GM18526 (cell line): Measurements from ENCODE around the gene HOXA6.

Experiments used
- POLR2A ChIP-seq: IDR thresholded peaks from 3 replicates; pipeline ENCODE4 v1.6.1; 2011; ENCODE audit not compliant: insufficient read length; ENCODE audit errors: extremely low read depth

HOXA6 gene

GRCh38 chr7:27147199-27148030 is at the start of gene HOXA6:
Gene HOXA6 (minus strand): TSS chr7:27147774. CDS start chr7:27147749, 25 bp downstream.
- no peak for TF ChIP-seq POLR2A

GRCh38 chr7:27196287-27196767 is 48.8 kb upstream of the HOXA6 start:
- TF ChIP-seq POLR2A: no peak

GRCh38 chr7:27194686-27195379 is 47.3 kb upstream of the HOXA6 start:
- TF ChIP-seq POLR2A: no peak

GRCh38 chr7:27194002-27194352 is 46.4 kb upstream of the HOXA6 start:
- TF ChIP-seq POLR2A: no peak

GRCh38 chr7:27193335-27194001 is 45.9 kb upstream of the HOXA6 start:
- TF ChIP-seq POLR2A: no peak

- TF ChIP-seq POLR2A: no peak
Measured at GRCh38 chr7:27192546-27193334, 45.2 kb upstream of the HOXA6 start.

- TF ChIP-seq POLR2A: no peak
Measured at GRCh38 chr7:27191833-27192545, 44.4 kb upstream of the HOXA6 start.

GRCh38 chr7:27191161-27191731 is 43.7 kb upstream of the HOXA6 start:
- TF ChIP-seq POLR2A: no peak

- no peak for TF ChIP-seq POLR2A
Measured at GRCh38 chr7:27189997-27190748, 42.6 kb upstream of the HOXA6 start.

GRCh38 chr7:27189295-27189996 is 41.9 kb upstream of the HOXA6 start:
- no peak for TF ChIP-seq POLR2A

- no peak for TF ChIP-seq POLR2A
Measured at GRCh38 chr7:27188386-27189294, 41.1 kb upstream of the HOXA6 start.
